Midbrain (tissue), 1 donor: ENCODE measurements around the gene ADGRG2.

Source experiments
- DNase-seq: peaks from one replicate; lab custom pipeline; 2025; lab: John Stamatoyannopoulos, UW

The ADGRG2 gene

GRCh38 chrX:19121898-19122640 is at the start of gene ADGRG2:
TSS of gene ADGRG2 (minus strand) at chrX:19122468. CDS start at chrX:19068834, 53,634 bp downstream.
- DNase-seq = no peak

GRCh38 chrX:19168609-19169008 is 46.3 kb upstream of the ADGRG2 start:
- DNase-seq = no peak

GRCh38 chrX:19162851-19163250 is 40.6 kb upstream of the ADGRG2 start:
- no peak for DNase-seq

GRCh38 chrX:19156186-19156585 is 33.9 kb upstream of the ADGRG2 start:
- no peak for DNase-seq

- no peak for DNase-seq
These were observed 30.5 kb upstream of the ADGRG2 start for GRCh38 chrX:19152762-19153161.

- no peak for DNase-seq
These were observed 14.8 kb upstream of the ADGRG2 start for GRCh38 chrX:19137067-19137466.

GRCh38 chrX:19133784-19134183 is 11.5 kb upstream of the ADGRG2 start:
- DNase-seq = no peak

GRCh38 chrX:19133231-19133630 is 11.0 kb upstream of the ADGRG2 start:
- DNase-seq = no peak

GRCh38 chrX:19130628-19131027 is 8.4 kb upstream of the ADGRG2 start:
- no peak for DNase-seq

- no peak for DNase-seq
These were observed 7.4 kb upstream of the ADGRG2 start for GRCh38 chrX:19129694-19130093.

- DNase-seq = no peak
These were observed 5.4 kb upstream of the ADGRG2 start for GRCh38 chrX:19127649-19128168.

GRCh38 chrX:19122641-19123009 is 357 bp upstream of the ADGRG2 start:
- DNase-seq = no peak

- no peak for DNase-seq
These were observed 802 bp downstream of the ADGRG2 start for GRCh38 chrX:19121466-19121865.

- DNase-seq = no peak
These were observed 11.6 kb downstream of the ADGRG2 start for GRCh38 chrX:19110642-19111041.

GRCh38 chrX:19107035-19107434 is 15.2 kb downstream of the ADGRG2 start:
- DNase-seq = no peak

- DNase-seq = no peak
These were observed 21.7 kb downstream of the ADGRG2 start for GRCh38 chrX:19100586-19100985.

GRCh38 chrX:19097553-19098283 is 24.6 kb downstream of the ADGRG2 start:
- no peak for DNase-seq

GRCh38 chrX:19096586-19096985 is 25.7 kb downstream of the ADGRG2 start:
- DNase-seq = no peak

- DNase-seq = no peak
These were observed 27.6 kb downstream of the ADGRG2 start for GRCh38 chrX:19094654-19095053.

GRCh38 chrX:19091596-19091995 is 30.7 kb downstream of the ADGRG2 start:
- no peak for DNase-seq

- DNase-seq = no peak
These were observed 32.7 kb downstream of the ADGRG2 start for GRCh38 chrX:19089555-19090040.

GRCh38 chrX:19086102-19086772 is 36.0 kb downstream of the ADGRG2 start:
- no peak for DNase-seq

GRCh38 chrX:19085666-19086065 is 36.6 kb downstream of the ADGRG2 start:
- no peak for DNase-seq
